Kidney (tissue), 14 donors: Measurements from ENCODE around the gene PRICKLE2. TPM values are rescaled to one million over a fixed set of nuclear protein-coding genes. Genes with fewer than 3 reads are reported as not detected.

Experiments used
- DNase-seq, 5 donors: peaks; one replicate each; pipeline ENCODE4 v3.0.0-alpha.2; 2013 to 2020
- FAIRE-seq: peaks from 2 replicates; lab custom pipeline; 2012; peaks lifted over from hg19 to GRCh38; lab: Jason Lieb, UNC
- H3K27ac ChIP-seq, 2 donors: one replicate each; pipeline ENCODE4 v1.7.0; 2013; ENCODE audit warnings: low read depth in 2 of 2, low read length in 2 of 2, inconsistent platforms in 1 of 2
- H3K27me3 ChIP-seq: one replicate; pipeline ENCODE4 v1.7.1; 2013; ENCODE audit warnings: low read length, inconsistent platforms; ENCODE audit not compliant: control insufficient read depth, insufficient read depth
- H3K36me3 ChIP-seq, 3 donors: one replicate each; pipeline versions ENCODE4 v1.7.0 to v1.7.1; 2013; ENCODE audit warnings: low read length in 3 of 3, control low read depth in 1 of 3, inconsistent platforms in 1 of 3; ENCODE audit not compliant: insufficient read depth in 3 of 3, control insufficient read depth in 2 of 3
- H3K4me1 ChIP-seq, 3 donors: one replicate each; pipeline versions ENCODE4 v1.7.0 to v1.7.1; 2013; ENCODE audit warnings: low read length in 3 of 3, inconsistent platforms in 1 of 3, low read depth in 1 of 3; ENCODE audit not compliant: control insufficient read depth in 2 of 3, insufficient read depth in 2 of 3
- H3K4me3 ChIP-seq, 3 donors: one replicate each; pipeline versions ENCODE4 v1.7.0 to v1.8.1; 2013; ENCODE audit warnings: low read length in 3 of 3, control low read depth in 1 of 3, inconsistent platforms in 1 of 3
- H3K9ac ChIP-seq, 3 donors: one replicate each; pipeline versions ENCODE4 v1.7.0 to v1.7.1; 2013; ENCODE audit warnings: low read length in 3 of 3, control low read depth in 1 of 3, inconsistent platforms in 1 of 3
- H3K9me3 ChIP-seq, 3 donors: one replicate each; pipeline versions ENCODE4 v1.7.0 to v1.7.1; 2013; ENCODE audit warnings: low read length in 3 of 3, control low read depth in 1 of 3, inconsistent platforms in 1 of 3; ENCODE audit not compliant: control insufficient read depth in 2 of 3, insufficient read depth in 1 of 3
- CTCF ChIP-seq: IDR thresholded peaks from 3 replicates; pipeline ENCODE4 v1.5.1; 2012; ENCODE audit warnings: mild to moderate bottlenecking, moderate library complexity, borderline replicate concordance; ENCODE audit not compliant: insufficient read depth; ENCODE audit errors: extremely low read depth
- intact Hi-C: fragments of 100-400 bp; cut with DNase I; formaldehyde crosslinking; loops from one replicate; pipeline ENCODE4 v1.11.1; 2022
- polyA plus RNA-seq: library from polyadenylated mRNA; stranded (reverse); fragments of 350-450 nt; fragmentation: Illumina TruSeq; extraction: RNeasy Lipid Tissue Mini Kit (QIAGEN cat#74804); gene quantifications from one replicate; pipeline ENCODE4 v1.2.3, GENCODE V29; 2014; ENCODE audit warnings: low read depth, low replicate concordance; ENCODE audit not compliant: insufficient read depth
- total RNA-seq: library from RNA; stranded (reverse); fragmentation: NEBNext Ultra II Directional; extraction: Animal tissue kit (Norgen Biotek cat#: 25700); gene quantifications from one replicate; pipeline ENCODE4 v1.2.1, GENCODE V29; 2021
- donor health status: control.
- donor health status: control.
- donor health status: control.
- donor health status: control.
- donor health status: control.
- donor health status: DM: yes; HTN: yes; CAD: no.
- donor health status: Normal renal cell carcinoma (clear cell type).

The PRICKLE2 gene
- total and polyA plus RNA-seq, 2 donors from 2014 or later: 3.5 to 22.9 TPM

DNA sequence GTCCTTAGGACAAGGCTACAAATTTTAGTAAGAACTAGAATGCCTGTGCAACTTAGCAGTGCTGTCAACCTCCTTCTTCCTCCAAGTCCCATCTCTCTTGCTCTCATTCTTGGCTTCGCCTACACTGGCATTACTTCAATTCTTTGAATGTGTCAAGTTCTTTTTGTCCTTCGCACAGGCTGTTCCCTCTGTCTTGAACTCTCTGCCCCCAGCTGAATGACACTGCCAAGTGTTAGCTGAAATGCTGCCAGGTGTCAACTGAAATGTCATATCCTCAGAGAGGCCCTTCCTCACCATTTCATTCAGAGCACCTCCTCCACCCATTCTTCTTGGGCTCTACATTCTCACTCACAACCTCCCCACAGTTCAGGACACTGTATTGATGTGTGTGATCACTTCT lies 153.1 kb downstream of the PRICKLE2 start:
- FAIRE-seq (no peak), DNase-seq (no peak)
- TF ChIP-seq CTCF: no peak
- Histone ChIP-seq H3K9me3 (no peaks in the 10 kb centered on the region), H3K4me3 (no peak overlapping the region), H3K4me1 (no peaks in the 10 kb centered on the region), H3K9ac (no peak overlapping the region), H3K27me3 (no peaks in the 10 kb centered on the region), H3K36me3 (no peaks in the 10 kb centered on the region), H3K27ac (no peak overlapping the region)
- intact Hi-C loops: no loop called here

DNA sequence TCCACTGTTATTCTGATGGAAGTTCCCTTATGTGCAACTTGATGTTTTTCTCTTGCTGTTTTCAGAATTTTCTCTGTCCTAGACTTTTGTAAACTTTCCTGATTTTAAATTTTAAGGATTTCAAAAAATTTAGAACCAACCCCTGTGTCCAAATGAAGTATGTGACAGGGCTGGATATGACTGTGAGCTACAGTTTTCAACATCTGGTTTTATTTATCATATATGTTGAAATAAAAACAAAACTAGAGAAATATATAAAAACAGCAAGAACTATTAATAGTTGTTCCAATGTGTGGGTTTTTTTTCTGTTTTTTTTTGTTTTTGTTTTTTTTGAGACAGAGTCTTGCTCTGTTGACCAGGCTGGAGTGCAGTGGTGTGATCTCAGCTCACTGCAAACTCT lies 154.6 kb downstream of the PRICKLE2 start:
- Histone ChIP-seq H3K4me3 (no peak overlapping the region), H3K9ac (no peak overlapping the region), H3K27ac (no peak overlapping the region), H3K9me3 (no peaks in the 10 kb centered on the region), H3K27me3 (no peaks in the 10 kb centered on the region), H3K36me3 (no peaks in the 10 kb centered on the region), H3K4me1 (no peaks in the 10 kb centered on the region)
- DNase-seq: no peak
- intact Hi-C loops: no loop called here
- FAIRE-seq: no peak
- no peak for TF ChIP-seq CTCF

DNA sequence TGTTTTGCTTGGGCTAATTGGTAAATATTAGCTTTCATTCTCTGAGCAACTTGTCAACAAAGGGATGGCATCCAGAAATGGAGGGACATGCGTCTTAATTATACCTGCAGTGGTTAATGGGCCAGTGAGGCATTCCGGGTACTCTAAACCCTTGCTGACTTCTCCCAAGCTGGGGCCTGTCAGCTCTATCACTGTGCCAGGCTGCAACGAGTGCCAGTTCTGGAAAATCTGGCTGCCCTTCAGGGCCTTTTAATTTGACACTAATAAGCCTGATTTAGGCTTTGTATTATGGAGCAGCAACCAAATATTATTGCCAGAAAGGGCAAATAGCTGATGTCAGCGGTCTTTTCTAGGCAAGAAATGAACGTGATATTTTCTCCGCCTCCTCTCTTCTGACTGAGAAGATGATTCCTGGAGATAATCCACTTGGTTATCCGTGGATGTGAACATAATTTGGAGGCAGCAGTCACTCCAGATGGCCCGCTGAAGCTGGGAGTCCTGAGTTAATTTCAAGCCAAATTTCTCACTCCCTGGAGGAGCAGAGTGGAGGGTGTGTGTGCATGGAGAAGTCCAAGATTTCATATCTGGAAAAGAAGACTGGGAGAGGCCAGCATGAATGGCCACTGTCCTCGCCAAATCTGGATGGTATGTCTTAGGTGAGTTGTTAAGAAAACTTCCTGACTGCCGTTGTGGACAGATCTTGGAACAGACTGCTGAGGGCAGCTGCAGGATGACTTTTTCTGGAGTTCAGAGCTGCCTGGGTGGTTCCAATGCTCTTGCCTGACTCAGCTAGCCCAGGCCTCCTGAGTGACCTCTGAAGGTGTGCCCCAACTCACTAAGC lies 157.5 kb downstream of the PRICKLE2 start:
- TF ChIP-seq CTCF: no peak
- no peaks in the 10 kb centered on the region for H3K4me1 ChIP-seq
- H3K9ac ChIP-seq: no peak overlapping the region
- no peak for DNase-seq
- no peak overlapping the region for H3K27ac ChIP-seq
- FAIRE-seq: no peak
- no peaks in the 10 kb centered on the region for H3K36me3 ChIP-seq
- no peak overlapping the region for H3K4me3 ChIP-seq
- intact Hi-C loops: no loop called here
- H3K9me3 ChIP-seq: no peaks in the 10 kb centered on the region
- H3K27me3 ChIP-seq: no peaks in the 10 kb centered on the region

GRCh38 chr3:64064804-64065203 lies 160.5 kb downstream of the PRICKLE2 start:
- no peaks in the 10 kb centered on the region for H3K9me3 ChIP-seq
- no peak overlapping the region for H3K4me3 ChIP-seq
- intact Hi-C loops: no loop called here
- no peak overlapping the region for H3K9ac ChIP-seq
- FAIRE-seq: no peak
- H3K36me3 ChIP-seq: no peaks in the 10 kb centered on the region
- DNase-seq: no peak
- TF ChIP-seq CTCF: no peak
- H3K27ac ChIP-seq: no peak overlapping the region
- H3K4me1 ChIP-seq: no peaks in the 10 kb centered on the region
- H3K27me3 ChIP-seq: no peaks in the 10 kb centered on the region
